Fibroblast of the aortic adventitia (primary cell): Measurements from ENCODE around the gene CYP1A1. TPM values are rescaled to one million over a fixed set of nuclear protein-coding genes. Genes with fewer than 3 reads are reported as not detected.

Experiments used
- DNase-seq: peaks from one replicate; pipeline ENCODE4 v3.0.0-alpha.2; 2010; ENCODE audit warnings: low read depth
- H3K4me3 ChIP-seq: 2 replicates; pipeline ENCODE4 v1.5.1; 2011; ENCODE audit warnings: low read depth, mild to moderate bottlenecking, control low read depth, low read length, moderate library complexity
- CTCF ChIP-seq: IDR thresholded peaks from 2 replicates; pipeline ENCODE4 v1.5.1; 2011; ENCODE audit warnings: mild to moderate bottlenecking, low read length, control low read depth, inconsistent platforms; ENCODE audit not compliant: insufficient read depth
- total RNA-seq: library from RNA; depleted of rRNA; stranded (reverse); fragments of >200 nt; gene quantifications from 2 replicates; pipeline ENCODE4 v1.2.3, GENCODE V29; 2012; ENCODE audit warnings: low replicate concordance

The CYP1A1 gene
- total RNA-seq, 1 donor: 0.63 TPM

DNA sequence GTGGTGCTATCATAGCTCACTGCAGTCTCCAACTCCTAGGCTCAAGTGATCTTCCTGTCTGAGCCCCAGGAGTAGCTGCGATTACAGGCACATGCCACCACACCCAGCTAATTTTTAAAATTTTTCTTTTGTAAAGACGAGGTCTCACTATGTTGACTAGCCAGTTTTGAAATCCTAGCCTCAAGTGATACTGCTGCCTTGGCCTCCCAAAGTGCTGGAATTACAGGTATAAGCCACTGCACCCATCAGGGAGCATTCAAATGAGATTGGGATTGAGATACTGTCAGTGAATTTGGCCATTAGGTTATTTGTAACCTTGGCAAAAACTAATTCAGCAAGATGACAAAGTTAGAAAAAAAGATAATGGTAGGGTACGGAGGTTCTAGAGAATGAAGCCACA, 51.2 kb downstream of the CYP1A1 start:
- TF ChIP-seq CTCF: no peak
- DNase-seq: no peak
- no peak overlapping the region for H3K4me3 ChIP-seq

DNA sequence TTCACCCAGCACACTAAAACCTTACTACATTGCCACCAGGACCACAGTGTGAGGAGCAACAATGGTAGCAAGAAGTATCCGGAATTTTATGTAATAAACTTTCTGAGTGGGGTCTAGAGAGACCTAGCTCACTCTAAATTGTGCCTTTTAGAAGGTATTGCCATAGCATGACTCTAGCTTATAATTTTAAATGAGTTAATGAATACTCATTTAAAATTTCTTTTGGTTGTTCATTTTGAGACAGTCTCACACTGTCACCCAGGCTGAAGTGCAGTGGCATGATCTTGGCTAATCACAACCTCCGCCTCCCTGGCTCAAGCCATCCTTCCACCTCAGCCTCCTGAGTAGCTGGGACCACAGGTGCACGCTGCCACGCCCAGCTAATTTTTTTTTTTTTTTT, 55.7 kb downstream of the CYP1A1 start:
- no peak for DNase-seq
- H3K4me3 ChIP-seq: no peak overlapping the region
- TF ChIP-seq CTCF: no peak

Other genes starting within 250 kb of the CYP1A1 start
- gene ARID3B, start 184.3 kb downstream of the CYP1A1 start, total RNA-seq: 0.33 and 2.5 TPM in 2 replicates
- gene CLK3, start 109.7 kb downstream of the CYP1A1 start, total RNA-seq: 41.5 and 52.6 TPM in 2 replicates
- gene EDC3, start 29.5 kb downstream of the CYP1A1 start, total RNA-seq: 11.3 and 16.6 TPM in 2 replicates
- gene CYP1A2, start 23.3 kb upstream of the CYP1A1 start, total RNA-seq: not detected in 2 replicates
- gene CSK, start 56.6 kb upstream of the CYP1A1 start, total RNA-seq: 8.0 and 28.1 TPM in 2 replicates
- not detected in 2 replicates for gene LMAN1L, start 87.3 kb upstream of the CYP1A1 start, total RNA-seq
- not detected in 2 replicates for gene CPLX3, start 101.1 kb upstream of the CYP1A1 start, total RNA-seq
- 15.1 and 17.7 TPM in 2 replicates for gene ULK3, start 117.6 kb upstream of the CYP1A1 start, total RNA-seq
- gene SCAMP2, start 147.8 kb upstream of the CYP1A1 start, total RNA-seq: 18.5 and 29.6 TPM in 2 replicates
- gene MPI, start 164.5 kb upstream of the CYP1A1 start, total RNA-seq: 39.7 and 48.3 TPM in 2 replicates
- gene FAM219B, start 181.3 kb upstream of the CYP1A1 start, total RNA-seq: 22.7 and 35.9 TPM in 2 replicates
- 5.3 and 63.0 TPM in 2 replicates for gene COX5A, start 212.5 kb upstream of the CYP1A1 start, total RNA-seq
- 4.1 and 8.8 TPM in 2 replicates for gene RPP25, start 231.2 kb upstream of the CYP1A1 start, total RNA-seq